ENCODE data around the gene ZBTB20.
A peak's percentile ranks its signal among the peaks of the same experiment; 100 is the strongest.

ZBTB20 gene

DNA sequence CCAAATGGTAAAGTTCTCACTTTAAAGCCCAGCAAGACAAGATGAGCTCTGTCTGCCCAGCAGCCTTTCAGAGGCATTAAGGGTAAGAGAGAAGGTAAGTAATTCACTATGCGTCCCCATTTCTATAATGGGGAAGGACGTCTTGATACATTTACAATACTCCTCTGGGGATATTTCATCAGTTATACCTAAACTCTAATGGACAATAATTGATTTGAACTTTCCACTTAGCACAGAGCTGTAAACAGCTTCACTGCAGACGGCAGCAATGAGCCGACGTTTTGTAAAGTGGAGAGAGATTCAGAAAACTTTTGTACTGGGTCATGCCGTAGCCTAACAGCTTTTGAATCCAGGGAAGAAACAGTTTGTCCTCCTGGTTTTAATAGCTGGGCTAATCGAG lies 725.9 kb downstream of the ZBTB20 start:
- Histone ChIP-seq H3K27ac (replicated peaks) (no peak overlapping the region), H3K27me3 (ENCODE audit: insufficient read depth, poor library complexity, severe bottlenecking) (no peaks in the 10 kb centered on the region), H3K4me3 (replicated peaks; ENCODE audit: insufficient read depth, low read length) (no peak overlapping the region)
- no peak for TF ChIP-seq POLR2AphosphoS5 (IDR thresholded peaks at IDR 0.05; ENCODE audit: low read depth)
- TF ChIP-seq SPI1 (IDR thresholded peaks at IDR 0.05; ENCODE audit: borderline replicate concordance, low read depth): no peak
- TF ChIP-seq GABPA (IDR thresholded peaks at IDR 0.05; ENCODE audit: low read depth): no peak
- TF ChIP-seq, protein P1, sequence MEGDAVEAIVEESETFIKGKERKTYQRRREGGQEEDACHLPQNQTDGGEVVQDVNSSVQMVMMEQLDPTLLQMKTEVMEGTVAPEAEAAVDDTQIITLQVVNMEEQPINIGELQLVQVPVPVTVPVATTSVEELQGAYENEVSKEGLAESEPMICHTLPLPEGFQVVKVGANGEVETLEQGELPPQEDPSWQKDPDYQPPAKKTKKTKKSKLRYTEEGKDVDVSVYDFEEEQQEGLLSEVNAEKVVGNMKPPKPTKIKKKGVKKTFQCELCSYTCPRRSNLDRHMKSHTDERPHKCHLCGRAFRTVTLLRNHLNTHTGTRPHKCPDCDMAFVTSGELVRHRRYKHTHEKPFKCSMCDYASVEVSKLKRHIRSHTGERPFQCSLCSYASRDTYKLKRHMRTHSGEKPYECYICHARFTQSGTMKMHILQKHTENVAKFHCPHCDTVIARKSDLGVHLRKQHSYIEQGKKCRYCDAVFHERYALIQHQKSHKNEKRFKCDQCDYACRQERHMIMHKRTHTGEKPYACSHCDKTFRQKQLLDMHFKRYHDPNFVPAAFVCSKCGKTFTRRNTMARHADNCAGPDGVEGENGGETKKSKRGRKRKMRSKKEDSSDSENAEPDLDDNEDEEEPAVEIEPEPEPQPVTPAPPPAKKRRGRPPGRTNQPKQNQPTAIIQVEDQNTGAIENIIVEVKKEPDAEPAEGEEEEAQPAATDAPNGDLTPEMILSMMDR (IDR thresholded peaks at IDR 0.05; ENCODE audit: insufficient read depth, low read length): no peak
- TF ChIP-seq, protein P2, sequence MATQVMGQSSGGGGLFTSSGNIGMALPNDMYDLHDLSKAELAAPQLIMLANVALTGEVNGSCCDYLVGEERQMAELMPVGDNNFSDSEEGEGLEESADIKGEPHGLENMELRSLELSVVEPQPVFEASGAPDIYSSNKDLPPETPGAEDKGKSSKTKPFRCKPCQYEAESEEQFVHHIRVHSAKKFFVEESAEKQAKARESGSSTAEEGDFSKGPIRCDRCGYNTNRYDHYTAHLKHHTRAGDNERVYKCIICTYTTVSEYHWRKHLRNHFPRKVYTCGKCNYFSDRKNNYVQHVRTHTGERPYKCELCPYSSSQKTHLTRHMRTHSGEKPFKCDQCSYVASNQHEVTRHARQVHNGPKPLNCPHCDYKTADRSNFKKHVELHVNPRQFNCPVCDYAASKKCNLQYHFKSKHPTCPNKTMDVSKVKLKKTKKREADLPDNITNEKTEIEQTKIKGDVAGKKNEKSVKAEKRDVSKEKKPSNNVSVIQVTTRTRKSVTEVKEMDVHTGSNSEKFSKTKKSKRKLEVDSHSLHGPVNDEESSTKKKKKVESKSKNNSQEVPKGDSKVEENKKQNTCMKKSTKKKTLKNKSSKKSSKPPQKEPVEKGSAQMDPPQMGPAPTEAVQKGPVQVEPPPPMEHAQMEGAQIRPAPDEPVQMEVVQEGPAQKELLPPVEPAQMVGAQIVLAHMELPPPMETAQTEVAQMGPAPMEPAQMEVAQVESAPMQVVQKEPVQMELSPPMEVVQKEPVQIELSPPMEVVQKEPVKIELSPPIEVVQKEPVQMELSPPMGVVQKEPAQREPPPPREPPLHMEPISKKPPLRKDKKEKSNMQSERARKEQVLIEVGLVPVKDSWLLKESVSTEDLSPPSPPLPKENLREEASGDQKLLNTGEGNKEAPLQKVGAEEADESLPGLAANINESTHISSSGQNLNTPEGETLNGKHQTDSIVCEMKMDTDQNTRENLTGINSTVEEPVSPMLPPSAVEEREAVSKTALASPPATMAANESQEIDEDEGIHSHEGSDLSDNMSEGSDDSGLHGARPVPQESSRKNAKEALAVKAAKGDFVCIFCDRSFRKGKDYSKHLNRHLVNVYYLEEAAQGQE (IDR thresholded peaks at IDR 0.05; ENCODE audit: insufficient replicate concordance, low read depth): no peak
- no peak for DNase-seq (ENCODE audit: low read depth in 1 of 2, low spot score in 1 of 2)

DNA sequence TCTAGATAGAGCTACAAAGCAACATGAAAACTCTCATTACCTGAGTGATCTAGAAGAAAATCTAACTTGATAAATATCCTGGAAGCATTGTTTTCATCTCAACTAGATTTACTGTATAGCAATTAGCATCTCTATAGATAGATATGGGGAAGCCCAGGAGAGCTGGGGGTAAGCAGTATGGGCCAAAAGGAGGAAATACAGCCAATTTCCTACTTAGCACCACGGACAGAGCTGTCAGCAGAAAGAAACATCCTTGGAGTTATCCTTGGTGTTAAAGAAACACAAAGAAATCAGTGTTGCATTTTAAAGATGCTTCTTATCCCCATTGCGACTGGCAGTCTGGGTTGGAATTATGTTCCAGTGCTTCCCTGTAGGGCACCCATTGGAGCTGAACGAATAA lies 727.0 kb downstream of the ZBTB20 start:
- H3K27me3 ChIP-seq (ENCODE audit: insufficient read depth, poor library complexity, severe bottlenecking): no peaks in the 10 kb centered on the region
- no peak overlapping the region for H3K4me3 ChIP-seq (replicated peaks; ENCODE audit: insufficient read depth, low read length)
- TF ChIP-seq, protein P1 (IDR thresholded peaks at IDR 0.05; ENCODE audit: insufficient read depth, low read length): no peak
- TF ChIP-seq, protein P2 (IDR thresholded peaks at IDR 0.05; ENCODE audit: insufficient replicate concordance, low read depth): peak; percentile 90
- no peak for DNase-seq (ENCODE audit: low read depth in 1 of 2, low spot score in 1 of 2)
- no peak overlapping the region for H3K27ac ChIP-seq (replicated peaks)

DNA sequence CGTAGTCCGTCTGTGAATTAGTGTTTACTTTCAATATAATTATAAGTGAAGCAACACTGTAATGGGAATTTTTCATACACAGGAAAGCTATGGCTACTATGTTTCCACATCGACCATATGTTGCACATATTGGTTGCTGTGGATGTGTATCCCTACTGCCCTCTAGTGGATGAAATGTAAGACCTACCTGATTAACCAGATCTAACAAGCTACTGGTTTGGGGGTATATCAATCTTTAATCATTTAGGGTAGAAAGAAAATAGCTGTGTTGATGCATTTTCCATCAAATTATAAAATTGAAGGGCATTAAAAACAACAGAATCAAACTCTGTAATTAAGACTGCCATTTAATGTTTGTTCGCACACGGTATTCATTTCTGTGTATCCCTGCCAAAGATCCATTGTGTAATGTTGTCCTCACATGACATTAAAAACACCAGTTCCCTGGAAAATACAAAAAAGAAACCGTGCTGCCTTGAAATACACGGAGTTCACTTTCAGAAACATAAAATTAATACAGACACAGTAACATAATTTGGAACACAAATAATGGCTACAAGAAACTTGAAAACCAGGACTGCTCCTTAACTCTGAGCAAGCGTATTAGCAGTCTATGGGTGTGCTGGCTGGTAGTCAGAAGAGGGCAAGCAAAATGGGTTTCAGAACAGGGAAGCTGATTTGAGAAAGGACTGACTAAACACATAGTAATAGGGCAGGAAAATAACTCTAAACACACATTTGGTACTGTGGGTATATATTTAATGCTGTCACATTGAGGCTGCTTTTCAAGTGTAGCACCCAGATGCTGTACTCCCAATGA lies 728.2 kb downstream of the ZBTB20 start:
- Histone ChIP-seq H3K27me3 (ENCODE audit: insufficient read depth, poor library complexity, severe bottlenecking) (no peaks in the 10 kb centered on the region), H3K27ac (replicated peaks) (no peak overlapping the region), H3K4me3 (replicated peaks; ENCODE audit: insufficient read depth, low read length) (no peak overlapping the region)
- TF ChIP-seq, protein P2 (IDR thresholded peaks at IDR 0.05; ENCODE audit: insufficient replicate concordance, low read depth): peak; percentile 41
- TF ChIP-seq GABPA (IDR thresholded peaks at IDR 0.05; ENCODE audit: low read depth): no peak
- TF ChIP-seq, protein P1 (IDR thresholded peaks at IDR 0.05; ENCODE audit: insufficient read depth, low read length): peak; percentile 60
- DNase-seq (ENCODE audit: low read depth in 1 of 2, low spot score in 1 of 2): peak; percentile 36 to 50
